Stimulated activated CD4-positive, alpha-beta T cell treated with anti-CD3 and anti-CD28 coated beads, Interleukin-1b, Interleukin-23, amount 100 ng/mL, for 4 hours (primary cell): ENCODE results near the gene FAM120AOS.
A peak's percentile ranks its signal among the peaks of the same experiment; 100 is the strongest.

ENCODE experiments used
- DNase-seq, 2 donors: peaks; one replicate each; pipeline ENCODE4 v3.0.0-alpha.2; 2020; ENCODE audit warnings: low read depth in 2 of 2

FAM120AOS gene

DNA sequence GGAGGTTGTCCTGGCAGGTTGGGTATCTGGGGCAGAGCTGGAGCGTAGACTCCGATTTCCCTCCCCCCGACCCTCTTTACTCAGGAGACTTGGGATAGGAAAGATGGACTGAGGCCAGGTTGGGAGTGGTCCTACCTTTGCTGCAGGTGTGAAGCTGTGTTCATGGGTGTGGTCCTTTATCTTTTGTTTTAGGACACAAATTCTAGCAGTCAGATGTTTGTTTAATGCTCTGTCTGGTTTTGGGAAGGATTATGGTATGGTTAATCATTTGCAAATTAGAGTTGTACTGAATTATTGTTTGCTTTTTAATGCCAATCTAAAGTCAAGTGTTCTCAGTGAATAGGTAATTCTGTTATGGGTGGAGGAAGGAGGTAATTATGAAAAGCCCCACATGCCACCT is 14.1 kb upstream of the FAM120AOS start:
- DNase-seq = no peak

GRCh38 chr9:93467062-93467416 is 13.7 kb upstream of the FAM120AOS start:
- DNase-seq = no peak

DNA sequence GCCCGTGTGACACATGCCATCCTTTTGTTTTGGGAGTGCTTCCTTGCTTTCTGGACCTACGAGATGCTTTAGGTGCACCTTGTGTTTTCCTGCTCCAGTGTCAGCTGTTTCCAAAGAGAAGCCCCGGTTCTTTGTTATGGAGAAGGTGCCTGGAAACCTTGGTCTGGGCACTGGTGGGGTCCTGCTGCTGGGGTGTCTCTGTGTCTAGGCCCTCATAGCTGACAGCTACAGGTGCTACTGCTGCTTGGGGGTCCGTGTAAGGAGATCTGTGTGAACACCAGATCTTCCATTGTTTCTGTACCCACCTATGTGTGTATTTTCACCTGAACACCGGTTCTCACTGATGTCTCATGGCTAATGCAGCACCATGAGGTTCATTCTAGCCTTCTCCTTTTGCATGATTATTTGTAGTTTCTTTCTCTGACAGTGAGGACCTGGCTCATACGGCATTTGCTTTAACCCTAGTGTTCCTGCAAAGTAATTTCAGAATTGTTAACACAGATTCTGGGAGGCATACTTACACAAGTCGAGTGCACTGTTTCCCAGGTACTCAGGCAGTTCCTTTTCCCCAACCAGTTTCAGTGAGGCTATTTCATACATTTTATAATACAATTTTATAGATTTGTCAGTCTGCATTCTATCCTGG is 13.2 kb upstream of the FAM120AOS start:
- no peak for DNase-seq

GRCh38 chr9:93465855-93466254 is 12.5 kb upstream of the FAM120AOS start:
- DNase-seq = no peak

- DNase-seq = no peak
These were observed 11.5 kb upstream of the FAM120AOS start for GRCh38 chr9:93464876-93465275.

- no peak for DNase-seq
These were observed 11.0 kb upstream of the FAM120AOS start for GRCh38 chr9:93464395-93464794.

DNA sequence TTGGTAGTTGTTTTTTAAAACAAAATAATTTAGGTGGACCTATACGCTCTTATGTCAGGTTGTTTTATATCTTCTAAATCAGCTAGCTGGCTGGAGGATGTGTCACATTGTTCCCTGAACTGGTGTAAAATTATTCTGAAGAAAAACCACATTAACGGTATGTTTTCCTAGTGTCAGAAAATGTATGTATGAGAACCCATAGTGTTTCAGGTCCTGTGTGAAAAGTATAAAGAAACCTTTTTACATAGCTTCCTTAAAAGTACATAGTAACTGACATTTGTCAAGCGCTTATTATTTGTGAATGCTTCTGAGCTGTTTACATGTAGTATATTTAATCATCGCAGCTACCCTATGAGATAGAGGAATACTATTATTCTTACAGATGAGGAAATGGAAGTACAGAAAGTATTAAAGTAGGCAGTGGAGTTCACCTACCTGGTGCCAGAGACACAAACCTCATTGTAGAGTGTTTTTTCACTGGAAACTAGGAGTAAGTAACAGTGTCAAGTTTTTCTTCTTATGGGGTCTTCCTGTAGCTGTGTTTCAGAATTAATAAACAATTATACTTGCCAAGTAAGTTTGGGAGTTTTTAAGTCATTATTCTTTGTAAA is 10.4 kb upstream of the FAM120AOS start:
- DNase-seq = no peak

DNA sequence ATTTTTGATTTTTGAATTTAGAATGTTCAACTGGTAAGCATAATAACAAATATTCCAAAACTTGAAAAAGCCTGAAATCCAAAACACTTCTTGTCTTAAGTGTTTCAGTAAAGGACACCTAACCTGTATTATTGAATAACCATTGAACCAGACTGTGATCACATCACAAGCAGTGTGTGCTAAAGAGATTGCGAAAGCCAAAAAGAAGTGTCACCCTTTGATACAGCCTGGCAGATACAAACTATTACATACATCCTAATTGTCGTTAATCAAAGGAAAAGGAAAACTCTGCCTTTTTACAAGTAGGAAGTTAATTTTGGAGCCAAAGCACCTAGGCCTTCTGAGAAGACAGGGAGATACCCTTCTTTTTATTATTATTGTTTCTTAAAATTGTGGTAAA is 8.4 kb upstream of the FAM120AOS start:
- DNase-seq = no peak

DNA sequence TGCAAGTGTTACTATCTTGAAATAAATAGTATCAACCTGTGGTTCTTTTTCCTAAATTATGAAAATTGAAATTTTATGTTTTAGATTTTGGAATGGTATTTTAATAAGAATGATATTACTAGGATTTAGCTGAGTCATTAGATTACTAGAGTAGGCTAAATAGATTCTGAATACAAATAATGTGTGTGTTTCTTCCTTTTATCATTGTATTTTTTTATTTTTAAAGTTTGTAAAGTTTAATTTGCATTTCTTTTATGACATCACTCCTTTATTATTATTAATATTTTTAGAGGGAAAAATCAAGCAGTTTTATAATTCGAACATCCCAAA is 8.0 kb upstream of the FAM120AOS start:
- DNase-seq = no peak

- DNase-seq = no peak
These were observed 7.5 kb upstream of the FAM120AOS start for GRCh38 chr9:93460689-93461413.

DNA sequence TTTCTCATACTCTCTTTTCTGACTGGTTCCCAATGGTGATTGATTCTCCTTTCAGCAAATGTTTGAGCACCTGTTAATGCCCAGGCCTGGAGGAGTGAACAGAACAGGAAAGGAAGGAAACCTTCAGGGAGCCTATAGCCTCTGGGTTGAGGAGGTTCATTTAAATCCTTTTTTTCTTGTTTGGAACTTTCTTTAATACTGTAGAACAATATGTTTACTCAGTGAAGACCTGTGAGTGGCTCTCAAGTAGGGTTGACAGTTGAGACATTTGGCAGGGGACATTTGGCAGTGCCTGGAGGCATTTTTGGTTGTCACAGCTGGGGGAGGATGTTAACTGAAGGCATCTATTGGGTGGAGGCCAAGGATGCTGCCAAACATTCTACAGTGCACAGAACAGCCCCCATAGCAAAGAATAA is 6.1 kb upstream of the FAM120AOS start:
- DNase-seq = no peak

GRCh38 chr9:93458712-93459111 is 5.3 kb upstream of the FAM120AOS start:
- no peak for DNase-seq

- DNase-seq = no peak
These were observed 3.6 kb upstream of the FAM120AOS start for GRCh38 chr9:93457006-93457405.

DNA sequence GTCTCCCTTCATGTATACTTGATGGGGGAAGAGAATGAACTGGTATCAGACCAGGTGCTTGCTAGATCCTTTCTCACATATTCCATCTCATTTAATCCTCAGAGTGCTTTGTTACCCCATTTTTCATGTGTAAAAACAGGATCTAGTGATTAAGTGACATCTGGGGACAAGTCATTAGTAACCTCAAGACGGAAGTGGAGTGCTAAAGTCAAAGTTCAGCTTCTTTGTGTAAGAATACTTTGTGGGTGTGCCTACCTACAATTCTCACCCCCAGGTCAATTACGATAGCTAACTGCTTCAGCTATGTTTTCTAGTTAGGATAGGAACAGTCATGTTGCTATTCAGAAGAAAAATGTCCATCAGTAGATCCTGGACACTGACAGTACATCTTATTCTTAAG is 3.1 kb upstream of the FAM120AOS start:
- no peak for DNase-seq

GRCh38 chr9:93456022-93456421 is 2.6 kb upstream of the FAM120AOS start:
- no peak for DNase-seq

GRCh38 chr9:93452710-93453046 is 703 bp downstream of the FAM120AOS start:
- peak in 1 of 2 donors; percentile 5 for DNase-seq

DNA sequence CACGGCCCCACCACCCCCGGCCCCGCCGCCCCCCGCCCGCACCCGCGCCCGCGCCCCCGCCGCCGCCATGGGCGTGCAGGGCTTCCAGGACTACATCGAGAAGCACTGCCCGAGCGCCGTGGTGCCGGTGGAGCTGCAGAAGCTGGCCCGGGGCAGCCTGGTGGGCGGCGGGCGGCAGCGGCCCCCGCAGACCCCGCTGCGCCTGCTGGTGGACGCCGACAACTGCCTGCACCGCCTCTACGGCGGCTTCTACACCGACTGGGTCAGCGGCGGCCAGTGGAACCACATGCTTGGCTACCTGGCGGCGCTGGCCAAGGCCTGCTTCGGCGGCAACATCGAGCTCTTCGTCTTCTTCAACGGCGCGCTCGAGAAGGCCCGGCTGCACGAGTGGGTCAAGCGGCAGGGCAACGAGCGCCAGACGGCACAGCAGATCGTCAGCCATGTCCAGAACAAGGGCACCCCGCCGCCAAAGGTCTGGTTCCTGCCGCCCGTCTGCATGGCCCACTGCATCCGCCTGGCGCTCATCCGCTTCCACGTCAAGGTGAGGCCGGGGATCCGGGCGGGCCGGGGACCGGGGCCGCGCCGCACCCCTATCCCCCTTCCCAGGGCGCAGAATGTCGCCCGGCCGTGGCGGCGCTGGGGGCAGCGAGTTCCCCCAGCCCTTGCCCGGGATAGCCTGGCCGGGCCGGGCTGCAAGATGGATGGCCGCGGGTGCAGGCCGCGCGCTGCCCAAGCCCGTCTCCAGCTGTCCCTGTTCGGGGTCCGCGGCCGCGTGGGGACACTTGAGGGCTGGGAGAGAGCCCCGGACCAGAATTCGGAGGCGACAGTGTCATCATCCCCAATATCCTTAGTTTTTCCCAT is 1.3 kb downstream of the FAM120AOS start:
- peak; percentile 11 to 39 for DNase-seq

GRCh38 chr9:93450945-93451815 is 2.2 kb downstream of the FAM120AOS start, which contains the start of gene FAM120A:
Gene FAM120A, plus strand, starts transcription at chr9:93451685. Its CDS starts 231 bp downstream, at chr9:93451916.
- DNase-seq = peak; percentile 55 to 68

GRCh38 chr9:93447655-93448054 is 5.7 kb downstream of the FAM120AOS start:
- no peak for DNase-seq

- no peak for DNase-seq
These were observed 7.3 kb downstream of the FAM120AOS start for GRCh38 chr9:93446073-93446472.

DNA sequence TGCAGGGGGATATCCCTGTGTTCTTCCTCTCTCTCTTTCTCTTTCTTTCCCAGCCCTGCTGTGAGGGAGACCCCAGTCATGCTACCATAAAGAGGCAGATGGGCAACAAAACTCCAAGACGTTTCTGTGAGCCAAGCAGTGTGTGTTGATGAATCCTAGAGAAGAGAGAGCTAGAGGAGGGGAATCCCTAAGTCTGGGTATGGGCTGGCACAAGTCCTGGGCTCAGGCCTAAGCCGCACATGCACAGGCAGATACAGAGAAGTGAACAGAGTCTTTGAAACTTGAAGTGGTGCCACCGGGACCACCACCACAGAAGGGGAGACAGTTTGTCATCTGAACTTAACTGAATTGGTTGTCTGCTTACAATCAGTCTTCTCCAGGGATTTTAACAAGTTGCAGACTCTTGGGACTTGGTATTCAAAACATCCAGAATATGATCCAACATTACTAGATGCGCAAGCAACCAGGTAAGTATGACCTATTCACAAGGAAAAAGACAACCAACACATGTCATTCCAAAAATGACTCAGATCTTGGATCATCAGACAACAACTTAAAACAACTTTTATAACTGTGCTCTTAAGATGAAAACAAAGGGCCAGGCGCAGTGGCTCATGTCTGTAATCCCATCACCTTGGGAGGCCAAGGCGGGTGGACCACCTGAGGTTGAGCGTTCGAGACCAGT is 12.3 kb downstream of the FAM120AOS start:
- DNase-seq = no peak
